Renal cortex interstitium (tissue), 11 donors: Measurements from ENCODE around the gene KANK2. TPM values are rescaled to one million over a fixed set of nuclear protein-coding genes. Genes with fewer than 3 reads are reported as not detected.
"Not testable (repeated sequence)": the region's sequence is repeated elsewhere in the genome, so short reads cannot be mapped to it uniquely, and the experiment has no call there.

Source experiments
- DNase-seq, 11 donors: peaks; one replicate each; pipeline ENCODE4 v3.0.0-alpha.2; 2013; ENCODE audit warnings: low read depth in 9 of 11, low spot score in 4 of 11; ENCODE audit errors: extremely low read depth in 1 of 11
- polyA plus RNA-seq, 3 donors: library from polyadenylated mRNA; unstranded; fragments of 120-200 nt; gene quantifications; one replicate each; pipeline ENCODE4 v1.2.1, GENCODE V29; 2013; ENCODE audit not compliant: insufficient read length in 3 of 3

The KANK2 gene
- polyA plus RNA-seq, 3 donors = 115 to 130 (median 116) TPM

DNA sequence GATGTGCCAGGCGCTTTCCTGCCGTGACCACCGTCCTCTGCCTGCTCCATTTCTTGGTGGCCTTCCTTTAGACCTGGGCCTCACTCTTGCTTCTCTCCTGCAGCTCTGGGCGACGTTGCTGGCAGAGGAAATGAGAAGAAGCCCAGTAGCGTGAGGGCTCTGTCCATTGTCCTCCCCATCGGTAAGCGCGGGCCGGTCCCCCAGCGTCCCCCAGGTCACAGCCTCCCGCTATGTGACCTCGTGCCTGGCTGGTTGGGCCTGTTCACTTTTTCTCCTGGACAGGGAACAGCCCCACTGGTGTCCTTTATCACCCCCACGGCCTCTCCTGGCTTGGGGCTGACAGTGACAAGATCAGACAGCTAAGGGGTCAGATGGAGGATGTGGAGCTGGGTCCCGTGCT lies 69.4 kb downstream of the KANK2 start:
- no peak for DNase-seq

DNA sequence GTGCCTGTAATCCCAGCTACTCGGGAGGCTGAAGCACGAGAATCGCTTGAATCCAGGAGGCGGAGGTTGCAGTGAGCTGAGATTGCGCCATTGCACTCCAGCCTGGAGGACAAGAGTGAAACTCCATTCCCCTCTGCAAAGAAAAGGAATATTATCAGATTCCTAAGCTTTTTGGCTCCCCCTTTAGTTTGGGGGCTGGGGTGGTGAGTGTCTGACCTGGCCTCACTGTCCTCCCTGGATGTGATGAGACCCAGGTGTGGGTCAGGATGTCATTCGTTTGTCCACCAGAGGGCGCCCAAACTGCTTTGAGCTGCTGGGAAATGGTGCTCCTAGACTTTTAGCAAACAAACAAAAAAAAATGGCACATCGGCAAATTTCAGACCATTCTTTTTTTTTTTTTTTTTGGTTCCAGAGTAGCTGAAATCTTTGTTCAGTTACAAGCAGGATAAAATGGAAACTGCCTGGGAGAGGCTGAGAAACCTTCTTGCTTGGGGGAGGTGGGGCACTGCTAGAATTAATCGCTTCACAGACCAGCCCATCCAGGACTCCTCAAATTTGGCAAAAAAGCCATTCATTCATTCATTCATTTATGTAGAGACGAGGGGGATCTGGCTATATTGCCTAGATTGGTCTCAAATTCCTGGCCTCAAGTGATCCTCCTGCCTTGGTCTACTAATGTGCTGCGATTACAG lies 71.2 kb downstream of the KANK2 start:
- DNase-seq = peak in 7 of 11 donors; percentile 67 to 81 (median 73)

DNA sequence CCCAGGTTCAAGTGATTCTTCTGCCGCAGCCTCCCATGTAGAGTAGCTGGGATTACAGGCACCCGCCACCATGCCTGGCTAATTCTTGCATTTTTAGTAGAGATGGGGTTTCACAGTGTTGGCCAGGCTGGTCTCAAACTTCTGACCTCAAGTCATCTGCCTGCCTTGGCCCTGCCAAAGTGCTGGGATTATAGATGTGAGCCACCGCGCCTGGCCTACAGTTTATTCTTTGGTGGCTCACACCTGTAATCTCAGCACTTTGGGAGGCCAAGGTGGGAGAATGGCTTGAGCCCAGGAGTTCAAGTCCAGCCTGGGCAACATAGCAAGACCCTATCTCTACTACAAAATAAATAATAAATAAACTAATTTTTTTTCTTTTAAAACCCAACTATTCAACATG lies 73.2 kb downstream of the KANK2 start:
- DNase-seq = not testable (repeated sequence)

- DNase-seq = no peak
Measured at GRCh38 chr19:11123114-11123513, 74.2 kb downstream of the KANK2 start.

- DNase-seq = not testable (repeated sequence)
Measured at GRCh38 chr19:11121963-11122362, 75.4 kb downstream of the KANK2 start.

- no peak for DNase-seq
Measured at GRCh38 chr19:11116507-11116906, 80.8 kb downstream of the KANK2 start.

DNA sequence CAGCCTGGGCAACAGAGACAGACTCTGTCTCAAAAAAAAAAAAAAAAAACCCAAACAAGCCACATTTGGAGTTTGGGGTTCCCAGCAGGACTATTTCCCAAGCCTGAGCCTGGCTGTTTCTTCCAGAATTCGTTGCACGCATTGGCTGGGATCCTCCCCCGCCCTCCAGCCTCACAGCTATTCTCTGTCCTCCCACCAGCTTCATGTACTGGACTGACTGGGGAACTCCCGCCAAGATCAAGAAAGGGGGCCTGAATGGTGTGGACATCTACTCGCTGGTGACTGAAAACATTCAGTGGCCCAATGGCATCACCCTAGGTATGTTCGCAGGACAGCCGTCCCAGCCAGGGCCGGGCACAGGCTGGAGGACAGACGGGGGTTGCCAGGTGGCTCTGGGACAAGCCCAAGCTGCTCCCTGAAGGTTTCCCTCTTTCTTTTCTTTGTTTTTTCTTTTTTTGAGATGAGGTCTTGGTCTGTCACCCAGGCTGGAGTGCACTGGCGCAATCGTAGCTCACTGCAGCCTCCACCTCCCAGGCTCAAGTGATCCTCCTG lies 81.4 kb downstream of the KANK2 start:
- no peak for DNase-seq

DNA sequence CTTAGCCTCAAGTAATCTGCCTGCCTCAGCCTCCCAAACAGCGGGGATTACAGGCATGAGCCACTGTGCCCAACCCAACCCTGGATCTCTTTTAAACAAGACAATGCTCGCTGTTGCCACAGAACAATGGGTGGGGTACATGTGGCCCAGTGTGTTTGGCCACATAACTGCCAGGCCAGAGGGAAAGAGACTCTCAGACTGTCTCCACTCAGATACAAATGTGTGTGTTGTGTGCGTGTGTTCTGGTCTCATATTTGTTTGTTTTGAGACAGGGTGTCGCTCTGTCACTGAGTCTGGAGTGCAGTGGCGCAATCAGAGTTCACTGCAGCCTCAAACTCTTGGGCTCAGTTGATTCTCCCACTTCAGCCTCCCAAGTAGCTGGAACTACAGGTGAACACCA lies 82.3 kb downstream of the KANK2 start:
- DNase-seq = no peak

Other genes with a start within 250 kb of the KANK2 start
- gene SMARCA4, start 236.5 kb downstream of the KANK2 start, polyA plus RNA-seq = 100 to 1,000 TPM; 163 to 177 (median 165) TPM
- 10 to 100 TPM; 23.2 to 28.9 (median 25.1) TPM for gene LDLR, start 108.1 kb downstream of the KANK2 start, polyA plus RNA-seq
- 10 to 100 TPM; 18.4 to 21.8 (median 19.7) TPM for gene SPC24, start 41.8 kb downstream of the KANK2 start, polyA plus RNA-seq
- under 1 TPM; 0.34 to 0.68 (median 0.41) TPM for gene ANGPTL8, start 42.1 kb upstream of the KANK2 start, polyA plus RNA-seq
- 10 to 100 TPM; 36.4 to 66.4 (median 52.8) TPM for gene DOCK6, start 65.0 kb upstream of the KANK2 start, polyA plus RNA-seq
- gene TSPAN16, start 98.6 kb upstream of the KANK2 start, polyA plus RNA-seq = not detected
- 10 to 100 TPM; 15.1 to 16.5 (median 16.3) TPM for gene RAB3D, start 142.1 kb upstream of the KANK2 start, polyA plus RNA-seq
- 100 to 1,000 TPM; 128 to 145 (median 134) TPM for gene TMEM205, start 148.7 kb upstream of the KANK2 start, polyA plus RNA-seq
- gene CCDC159, start 149.0 kb upstream of the KANK2 start, polyA plus RNA-seq = 10 to 100 TPM; 22.4 to 43.2 (median 28.6) TPM
- 10 to 100 TPM; 10.1 to 16.8 (median 15.0) TPM for gene PLPPR2, start 157.9 kb upstream of the KANK2 start, polyA plus RNA-seq
- 1 to 10 TPM; 3.1 to 3.6 (median 3.4) TPM for gene SWSAP1, start 177.1 kb upstream of the KANK2 start, polyA plus RNA-seq
- 10 to 100 TPM; 18.9 to 40.6 (median 24.9) TPM for gene EPOR, start 186.8 kb upstream of the KANK2 start, polyA plus RNA-seq
- 100 to 1,000 TPM in 1 of 3 donors, 10 to 100 TPM in 2; 62.2 to 151 (median 76.9) TPM for gene RGL3, start 221.8 kb upstream of the KANK2 start, polyA plus RNA-seq
- 1 to 10 TPM; 1.5 to 1.9 (median 1.6) TPM for gene ODAD3, start 237.6 kb upstream of the KANK2 start, polyA plus RNA-seq
- 100 to 1,000 TPM; 317 to 384 (median 351) TPM for gene PRKCSH, start 238.1 kb upstream of the KANK2 start, polyA plus RNA-seq